Lower leg skin (tissue), 3 donors: Measurements from ENCODE around the gene BMP8A.

Experiments used
- CTCF ChIP-seq, 3 donors: fragments of 450-650 bp; IDR thresholded peaks; one replicate each; pipeline ENCODE4 v1.5.1; 2016; ENCODE audit warnings: antibody characterized with exemption in 3 of 3, mild to moderate bottlenecking in 3 of 3, moderate library complexity in 2 of 3
- POLR2A ChIP-seq, 2 donors: fragments of 450-650 bp; IDR thresholded peaks; one replicate each; pipeline ENCODE4 v1.6.1; 2016 to 2017; ENCODE audit warnings: antibody characterized with exemption in 2 of 2, mild to moderate bottlenecking in 1 of 2, moderate library complexity in 1 of 2

GRCh38 chr1:39488012-39488545, 3.4 kb upstream of the BMP8A start:
- no peak for TF ChIP-seq CTCF (IDR thresholded peaks at IDR 0.05)
- TF ChIP-seq POLR2A (IDR thresholded peaks at IDR 0.05), result no peak
